Raji (cell line): ENCODE results near the gene TM4SF20.

Experiments used
- POLR2A ChIP-seq: IDR thresholded peaks from 2 replicates; pipeline ENCODE4 v1.6.1; 2011; ENCODE audit warnings: low read depth, low read length, control low read depth; ENCODE audit not compliant: insufficient read depth

Gene TM4SF20

GRCh38 chr2:227386630-227387029, 7.5 kb upstream of the TM4SF20 start:
- no peak for TF ChIP-seq POLR2A

- TF ChIP-seq POLR2A: no peak
Measured at GRCh38 chr2:227383686-227384085, 4.6 kb upstream of the TM4SF20 start.

GRCh38 chr2:227378371-227378782, 729 bp downstream of the TM4SF20 start:
- no peak for TF ChIP-seq POLR2A

GRCh38 chr2:227377467-227378351, 1.4 kb downstream of the TM4SF20 start:
- TF ChIP-seq POLR2A: no peak

GRCh38 chr2:227376656-227377396, 2.3 kb downstream of the TM4SF20 start:
- TF ChIP-seq POLR2A: no peak

GRCh38 chr2:227374158-227374557, 4.9 kb downstream of the TM4SF20 start:
- TF ChIP-seq POLR2A: no peak

- no peak for TF ChIP-seq POLR2A
Measured at GRCh38 chr2:227373389-227373788, 5.7 kb downstream of the TM4SF20 start.

GRCh38 chr2:227370791-227371312, 8.3 kb downstream of the TM4SF20 start:
- TF ChIP-seq POLR2A: no peak

GRCh38 chr2:227370092-227370491, 9.0 kb downstream of the TM4SF20 start:
- TF ChIP-seq POLR2A: no peak

GRCh38 chr2:227368574-227368973, 10.5 kb downstream of the TM4SF20 start:
- TF ChIP-seq POLR2A: no peak

GRCh38 chr2:227367427-227367795, 11.7 kb downstream of the TM4SF20 start:
- no peak for TF ChIP-seq POLR2A

- TF ChIP-seq POLR2A: no peak
Measured at GRCh38 chr2:227366769-227367426, 12.2 kb downstream of the TM4SF20 start.

- TF ChIP-seq POLR2A: no peak
Measured at GRCh38 chr2:227365833-227366232, 13.3 kb downstream of the TM4SF20 start.

GRCh38 chr2:227363756-227364155, 15.3 kb downstream of the TM4SF20 start:
- no peak for TF ChIP-seq POLR2A

- no peak for TF ChIP-seq POLR2A
Measured at GRCh38 chr2:227360351-227360750, 18.8 kb downstream of the TM4SF20 start.

- no peak for TF ChIP-seq POLR2A
Measured at GRCh38 chr2:227351639-227352038, 27.5 kb downstream of the TM4SF20 start.

GRCh38 chr2:227349989-227350612, 29.0 kb downstream of the TM4SF20 start:
- no peak for TF ChIP-seq POLR2A
